Jurkat, Clone E6-1 (cell line): ENCODE measurements around the gene FAM47E.
"Not testable (repeated sequence)": the region's sequence is repeated elsewhere in the genome, so short reads cannot be mapped to it uniquely, and the experiment has no call there.

Source experiments
- DNase-seq: peaks from one replicate; pipeline ENCODE4 v3.0.0-alpha.2; 2011; ENCODE audit warnings: low read depth, low spot score
- H3K4me3 ChIP-seq: 2 replicates; pipeline ENCODE4 v1.5.1; 2011; ENCODE audit warnings: mild to moderate bottlenecking, low read length, control low read depth, moderate library complexity

FAM47E gene

DNA sequence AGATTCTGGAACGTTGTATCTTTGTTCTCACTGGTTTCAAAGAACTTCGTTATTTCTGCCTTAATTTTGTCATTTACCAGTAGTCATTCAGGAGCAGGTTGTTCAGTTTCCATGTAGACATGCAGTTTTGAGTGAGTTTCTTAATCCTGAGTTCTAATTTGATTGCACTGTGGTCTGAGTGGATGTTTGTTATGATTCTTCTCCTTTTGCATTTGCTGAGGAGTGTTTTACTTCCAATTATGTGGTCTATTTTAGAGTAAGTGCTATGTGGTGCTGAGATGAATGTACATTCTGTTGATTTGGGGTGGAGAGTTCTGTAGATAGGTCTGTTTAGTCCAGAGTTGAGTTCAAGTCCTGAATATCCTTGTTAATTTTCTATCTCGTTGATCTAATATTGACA lies 36.3 kb downstream of the FAM47E start:
- not testable (repeated sequence) for DNase-seq

GRCh38 chr4:76292730-76293129 lies 41.2 kb downstream of the FAM47E start:
- H3K4me3 ChIP-seq, result no peak overlapping the region
- DNase-seq, result no peak

More for the DNA sequence above, 36.3 kb downstream of the FAM47E start:
- not testable (repeated sequence) for H3K4me3 ChIP-seq

DNA sequence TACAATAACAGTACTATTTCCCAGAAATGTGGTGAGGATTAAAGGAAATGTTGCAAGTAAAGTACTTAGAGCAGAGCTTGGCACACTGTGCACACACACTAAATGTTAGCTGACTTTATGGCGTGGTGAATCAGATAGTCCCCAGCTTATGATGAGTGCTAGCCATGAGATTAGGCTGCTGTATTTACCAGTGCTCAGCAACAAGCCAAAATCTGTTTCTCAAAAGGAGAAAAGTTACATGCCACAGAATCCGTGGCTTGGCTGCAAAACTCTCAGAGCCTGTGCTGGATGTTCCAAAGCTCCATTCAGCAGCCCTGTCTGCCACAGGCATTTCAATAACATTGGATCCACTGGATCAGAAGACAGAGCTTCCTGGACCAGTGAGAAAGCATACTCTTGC lies 42.3 kb downstream of the FAM47E start:
- no peak overlapping the region for H3K4me3 ChIP-seq
- no peak for DNase-seq

DNA sequence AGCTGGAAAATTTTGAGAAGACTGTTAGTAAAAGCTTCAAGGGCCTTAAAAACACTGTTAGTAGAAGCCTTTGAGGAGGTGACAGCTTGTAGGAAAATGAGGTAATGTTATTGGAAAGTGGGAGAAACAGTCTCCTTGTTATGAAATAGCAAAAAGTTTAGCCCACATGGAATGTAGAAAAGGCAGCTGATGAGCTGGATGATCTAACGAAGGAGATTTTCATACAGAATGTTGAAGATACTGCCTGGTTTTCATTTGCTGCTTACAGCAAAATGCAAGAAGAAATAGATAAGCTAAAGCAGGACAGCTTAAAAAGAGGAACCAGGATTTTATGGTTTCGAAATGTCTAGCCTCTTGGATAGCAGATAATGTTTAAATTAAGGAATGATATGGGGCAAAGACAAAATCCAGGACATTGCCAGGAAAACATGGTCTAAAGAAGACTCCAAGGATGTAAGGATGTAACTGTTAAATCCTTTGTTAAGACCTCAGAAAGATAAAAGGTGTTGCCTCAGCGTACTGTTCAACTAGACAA lies 44.8 kb downstream of the FAM47E start:
- H3K4me3 ChIP-seq, result no peak overlapping the region
- no peak for DNase-seq

GRCh38 chr4:76298227-76298626 lies 46.7 kb downstream of the FAM47E start:
- H3K4me3 ChIP-seq, result no peak overlapping the region
- DNase-seq, result no peak

GRCh38 chr4:76300012-76300411 lies 48.5 kb downstream of the FAM47E start:
- H3K4me3 ChIP-seq, result no peak overlapping the region
- no peak for DNase-seq

- H3K4me3 ChIP-seq, result no peak overlapping the region
- no peak for DNase-seq
These were observed 49.7 kb downstream of the FAM47E start for GRCh38 chr4:76301068-76301774.

GRCh38 chr4:76301775-76302162 lies 50.2 kb downstream of the FAM47E start:
- H3K4me3 ChIP-seq, result no peak overlapping the region
- no peak for DNase-seq

DNA sequence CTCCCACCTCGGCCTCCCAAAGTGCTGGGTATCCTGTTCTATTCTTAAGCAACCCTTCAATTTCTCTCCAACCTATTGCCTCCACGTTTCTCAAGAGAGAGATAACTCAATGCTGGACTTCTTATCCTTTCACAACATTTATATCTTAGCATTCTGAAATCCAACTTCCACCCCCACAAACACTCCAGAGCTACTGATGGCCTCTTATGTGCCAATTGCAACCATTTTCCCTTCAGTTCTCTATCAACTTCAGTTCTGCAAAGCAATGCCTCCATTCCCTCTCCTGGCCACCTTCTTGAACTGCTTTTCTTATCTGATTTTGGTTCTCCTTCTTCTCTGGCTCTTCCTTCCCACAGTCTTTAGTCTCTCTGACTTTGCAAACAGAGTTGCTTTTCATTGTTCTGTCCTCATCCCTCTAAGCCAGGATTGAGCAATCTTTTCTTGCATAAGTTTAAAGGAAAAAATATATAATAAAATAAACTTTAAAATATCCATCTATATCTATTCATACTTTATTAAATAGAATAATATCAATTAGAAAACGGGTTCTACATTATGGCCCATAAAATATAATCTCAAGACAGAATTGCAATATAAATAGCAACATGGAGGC lies 51.4 kb downstream of the FAM47E start:
- H3K4me3 ChIP-seq, result no peak overlapping the region
- DNase-seq, result no peak

GRCh38 chr4:76305033-76305687 lies 53.6 kb downstream of the FAM47E start:
- peak; percentile 35 for DNase-seq
- no peak overlapping the region for H3K4me3 ChIP-seq

DNA sequence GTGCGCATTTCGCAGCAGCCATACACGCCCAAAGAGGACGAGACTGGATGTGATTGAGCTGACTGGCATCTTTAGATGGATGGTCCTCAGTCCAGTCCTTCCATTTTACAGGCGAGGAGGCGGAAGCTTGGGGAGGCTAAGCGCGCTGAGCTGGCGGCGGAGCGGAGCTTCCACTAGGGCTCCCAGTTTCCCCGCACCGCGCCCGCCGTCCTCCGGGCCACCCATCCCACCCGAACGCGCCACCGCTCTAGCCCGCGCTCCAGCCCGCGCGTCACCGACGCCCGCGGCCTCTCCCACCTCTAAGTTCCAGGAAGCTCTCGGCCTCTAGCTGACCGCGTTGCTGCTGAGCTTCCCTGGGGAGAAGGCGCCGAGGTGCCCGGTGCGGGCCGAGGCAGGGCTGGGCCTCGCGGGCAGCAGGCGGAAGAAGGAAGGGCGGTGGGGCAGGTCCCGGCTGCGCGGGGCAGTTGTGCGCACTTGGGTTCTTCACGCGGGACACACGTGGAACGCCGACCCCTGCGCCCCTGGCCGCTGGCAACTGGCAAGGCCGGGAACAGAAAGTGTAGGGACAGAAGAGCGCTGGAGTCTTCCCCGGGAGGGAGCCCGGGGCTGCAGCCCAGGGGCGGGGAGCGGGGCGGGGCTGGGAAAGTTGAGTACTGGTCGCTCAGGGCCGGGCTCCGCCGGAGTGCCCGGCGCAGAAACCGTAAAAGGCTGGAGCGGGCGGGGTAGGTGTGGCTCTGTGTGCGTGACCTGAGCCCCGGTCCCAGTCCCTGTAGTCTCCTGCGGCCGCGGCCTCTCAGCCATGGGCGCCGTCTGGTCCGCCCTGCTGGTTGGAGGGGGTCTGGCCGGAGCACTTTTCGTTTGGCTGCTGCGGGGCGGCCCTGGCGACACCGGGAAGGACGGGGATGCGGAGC lies 54.7 kb downstream of the FAM47E start, which contains the start of gene STBD1:
Gene STBD1, plus strand, starts transcription at position 763 of the 911 bp plus-strand sequence. Its CDS starts 37 bp downstream, at position 800.
- DNase-seq, result no peak
- no peak within 1 kb of the TSS for H3K4me3 ChIP-seq

GRCh38 chr4:76306882-76307659 lies 55.5 kb downstream of the FAM47E start:
- H3K4me3 ChIP-seq, result no peak overlapping the region
- DNase-seq, result no peak

DNA sequence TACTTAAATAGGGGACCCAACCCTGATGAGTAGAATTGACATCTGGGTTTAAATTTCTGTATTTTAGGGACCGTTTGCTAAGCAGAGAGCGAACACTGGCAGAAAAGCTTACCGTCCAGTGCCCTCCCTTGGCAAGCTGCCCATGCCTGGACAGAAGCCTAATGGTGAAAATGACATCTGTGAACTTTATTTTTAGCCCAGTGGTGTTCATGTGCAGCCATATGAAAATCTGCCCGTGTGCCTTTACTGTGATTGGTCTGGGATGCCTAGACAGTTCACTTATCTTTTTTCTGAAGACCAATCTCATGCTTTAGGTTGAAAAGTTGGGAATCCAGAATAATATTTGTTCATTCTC lies 56.1 kb downstream of the FAM47E start:
- DNase-seq, result no peak
- H3K4me3 ChIP-seq, result no peak overlapping the region

- DNase-seq, result no peak
- H3K4me3 ChIP-seq, result no peak overlapping the region
These were observed 57.0 kb downstream of the FAM47E start for GRCh38 chr4:76308548-76308947.

DNA sequence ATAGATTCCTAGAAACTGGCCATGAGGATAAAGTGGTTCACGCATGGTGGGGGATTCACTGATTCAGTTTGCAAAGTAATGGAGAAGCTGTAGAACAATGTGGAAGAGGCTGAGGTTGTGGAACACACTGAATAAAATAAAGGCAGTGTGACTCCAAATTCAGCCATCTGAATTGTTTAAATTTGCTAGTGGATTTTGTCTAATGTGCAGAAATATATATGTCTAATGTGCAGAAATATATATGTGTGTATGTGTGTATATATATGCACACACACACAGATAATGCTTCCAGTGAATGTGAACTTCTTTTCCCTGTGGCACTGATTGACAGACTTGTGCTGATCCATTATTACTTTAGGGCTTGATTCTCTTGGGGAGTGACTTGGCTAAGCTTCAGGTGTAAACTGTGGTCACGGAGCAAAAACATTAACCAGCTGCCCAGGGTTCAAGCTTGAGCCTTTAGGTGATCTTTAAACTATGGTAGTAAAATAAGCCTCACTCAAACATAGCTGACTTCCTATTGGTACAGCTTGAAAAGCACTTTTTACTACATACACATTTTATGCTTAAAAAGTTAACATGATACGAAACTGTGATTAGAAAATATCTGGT lies 58.5 kb downstream of the FAM47E start:
- no peak for DNase-seq
- H3K4me3 ChIP-seq, result no peak overlapping the region

DNA sequence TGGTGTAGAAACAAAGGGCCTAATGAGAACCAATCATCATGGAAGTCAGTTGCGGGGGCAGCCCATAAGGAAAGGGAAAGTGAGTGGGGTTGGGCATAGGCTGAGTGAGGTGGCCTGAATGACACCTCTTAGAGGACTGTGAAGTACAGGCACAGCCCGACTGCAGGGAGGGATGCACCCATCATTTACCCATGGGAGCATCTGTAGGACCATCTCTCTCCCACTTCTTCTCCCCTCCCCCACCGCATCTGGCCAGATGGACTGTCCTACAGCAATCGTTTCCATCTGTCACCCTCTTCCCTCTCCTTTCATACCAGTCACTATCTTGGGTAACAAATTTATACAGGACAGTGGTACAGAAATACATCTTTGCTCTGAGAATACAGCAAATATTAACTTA lies 59.2 kb downstream of the FAM47E start:
- no peak for DNase-seq
- no peak overlapping the region for H3K4me3 ChIP-seq

- DNase-seq, result no peak
- H3K4me3 ChIP-seq, result no peak overlapping the region
These were observed 60.4 kb downstream of the FAM47E start for GRCh38 chr4:76311896-76312331.

GRCh38 chr4:76312457-76312856 lies 60.9 kb downstream of the FAM47E start:
- no peak for DNase-seq

More at GRCh38 chr4:76312457-76312856, 60.9 kb downstream of the FAM47E start:
- H3K4me3 ChIP-seq, result no peak overlapping the region
